ENCODE data around the gene MICA.

The MICA gene

GRCh38 chr6:31462026-31462963 lies 58.9 kb downstream of the MICA start (continued):
- TF ChIP-seq ZNF248 (tag by site-specific recombination; IDR thresholded peaks at IDR 0.05) (no peak), ZNF10 (tag by site-specific recombination; IDR thresholded peaks at IDR 0.05) (no peak), ZNF239 (tag by site-specific recombination; IDR thresholded peaks at IDR 0.05) (no peak), ZNF398 (tag by site-specific recombination; IDR thresholded peaks at IDR 0.05) (no peak), ZBTB1 (tag by site-specific recombination; IDR thresholded peaks at IDR 0.05) (no peak), ZSCAN16 (tag by site-specific recombination; IDR thresholded peaks at IDR 0.05) (no peak), MYNN (tag by site-specific recombination; IDR thresholded peaks at IDR 0.05; ENCODE audit: borderline replicate concordance) (no peak), TSHZ1 (tag by site-specific recombination; IDR thresholded peaks at IDR 0.05; ENCODE audit: borderline replicate concordance) (no peak), ZNF138 (tag by site-specific recombination; IDR thresholded peaks at IDR 0.05; ENCODE audit: borderline replicate concordance) (no peak), KLF16 (tag by site-specific recombination; IDR thresholded peaks at IDR 0.05) (no peak), ZNF292 (tag by site-specific recombination; IDR thresholded peaks at IDR 0.05; ENCODE audit: borderline replicate concordance, low read depth) (no peak), REST (tag by site-specific recombination; IDR thresholded peaks at IDR 0.05) (no peak), SCRT1 (tag by site-specific recombination; IDR thresholded peaks at IDR 0.05; ENCODE audit: borderline replicate concordance) (no peak), ZNF629 (tag by site-specific recombination; IDR thresholded peaks at IDR 0.05) (no peak), ZNF660 (tag by site-specific recombination; IDR thresholded peaks at IDR 0.05) (no peak)
- TF ChIP-seq, protein P1, sequence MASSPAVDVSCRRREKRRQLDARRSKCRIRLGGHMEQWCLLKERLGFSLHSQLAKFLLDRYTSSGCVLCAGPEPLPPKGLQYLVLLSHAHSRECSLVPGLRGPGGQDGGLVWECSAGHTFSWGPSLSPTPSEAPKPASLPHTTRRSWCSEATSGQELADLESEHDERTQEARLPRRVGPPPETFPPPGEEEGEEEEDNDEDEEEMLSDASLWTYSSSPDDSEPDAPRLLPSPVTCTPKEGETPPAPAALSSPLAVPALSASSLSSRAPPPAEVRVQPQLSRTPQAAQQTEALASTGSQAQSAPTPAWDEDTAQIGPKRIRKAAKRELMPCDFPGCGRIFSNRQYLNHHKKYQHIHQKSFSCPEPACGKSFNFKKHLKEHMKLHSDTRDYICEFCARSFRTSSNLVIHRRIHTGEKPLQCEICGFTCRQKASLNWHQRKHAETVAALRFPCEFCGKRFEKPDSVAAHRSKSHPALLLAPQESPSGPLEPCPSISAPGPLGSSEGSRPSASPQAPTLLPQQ (tag by site-specific recombination; IDR thresholded peaks at IDR 0.05): no peak
